GM19372 (cell line): Measurements from ENCODE around the gene ALPI.
"Not testable (repeated sequence)": the region's sequence is repeated elsewhere in the genome, so short reads cannot be mapped to it uniquely, and the experiment has no call there.

ENCODE experiments used
- ATAC-seq: cut with Tn5 transposase; IDR thresholded peaks from one replicate; pipeline ENCODE4 v1.9.1; 2021; ENCODE audit warnings: mild to moderate bottlenecking, low read depth, moderate library complexity; ENCODE audit not compliant: unreplicated experiment

The ALPI gene

DNA sequence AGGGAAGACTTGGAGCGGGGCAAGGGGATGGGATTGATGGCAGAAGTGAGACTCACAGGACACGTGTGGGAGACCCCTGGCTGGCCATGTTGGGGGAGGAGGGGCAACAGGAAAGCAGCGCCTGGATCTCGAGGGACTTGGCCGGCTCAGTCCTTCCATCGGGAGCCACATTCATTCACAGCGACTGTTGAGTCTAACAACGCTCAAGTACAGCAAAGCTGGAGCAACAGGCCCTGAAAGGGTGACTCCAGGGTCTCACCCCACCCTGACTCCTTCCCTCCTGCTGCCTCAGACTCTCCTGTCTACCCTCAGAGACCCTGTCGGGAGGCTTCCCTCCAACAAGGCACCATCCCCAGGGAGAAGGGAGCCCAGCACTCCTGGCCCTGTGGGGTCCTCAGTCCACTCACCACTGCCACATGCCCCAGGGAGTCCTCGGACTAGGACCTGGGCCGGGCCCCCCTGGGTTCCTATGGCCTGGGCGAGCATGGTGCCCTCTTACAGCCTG lies 14.8 kb upstream of the ALPI start:
- ATAC-seq: no peak

- ATAC-seq: not testable (repeated sequence)
Measured at GRCh38 chr2:232441922-232442321, 14.0 kb upstream of the ALPI start.

- ATAC-seq: not testable (repeated sequence)
Measured at GRCh38 chr2:232442431-232442830, 13.5 kb upstream of the ALPI start.

DNA sequence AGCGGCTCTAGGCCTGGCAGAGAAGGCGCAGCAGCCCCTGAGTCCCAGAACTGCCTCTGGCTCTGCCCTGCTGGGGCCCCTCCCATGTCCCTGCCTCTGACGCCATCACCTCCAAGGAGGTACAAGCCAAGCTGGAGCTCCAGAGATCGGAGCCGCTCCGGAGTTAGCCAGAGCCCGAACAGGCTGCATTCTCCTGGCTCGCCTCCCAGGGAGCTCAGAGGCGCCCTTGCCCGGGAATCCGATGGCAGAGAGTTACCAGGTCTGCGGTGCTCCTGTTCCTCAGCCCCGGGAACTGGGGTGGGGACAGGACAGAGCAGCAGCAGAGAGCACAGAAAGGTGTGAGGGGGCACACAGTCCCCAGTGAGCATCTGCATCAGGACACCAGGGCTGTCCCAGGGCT lies 12.9 kb upstream of the ALPI start:
- not testable (repeated sequence) for ATAC-seq

DNA sequence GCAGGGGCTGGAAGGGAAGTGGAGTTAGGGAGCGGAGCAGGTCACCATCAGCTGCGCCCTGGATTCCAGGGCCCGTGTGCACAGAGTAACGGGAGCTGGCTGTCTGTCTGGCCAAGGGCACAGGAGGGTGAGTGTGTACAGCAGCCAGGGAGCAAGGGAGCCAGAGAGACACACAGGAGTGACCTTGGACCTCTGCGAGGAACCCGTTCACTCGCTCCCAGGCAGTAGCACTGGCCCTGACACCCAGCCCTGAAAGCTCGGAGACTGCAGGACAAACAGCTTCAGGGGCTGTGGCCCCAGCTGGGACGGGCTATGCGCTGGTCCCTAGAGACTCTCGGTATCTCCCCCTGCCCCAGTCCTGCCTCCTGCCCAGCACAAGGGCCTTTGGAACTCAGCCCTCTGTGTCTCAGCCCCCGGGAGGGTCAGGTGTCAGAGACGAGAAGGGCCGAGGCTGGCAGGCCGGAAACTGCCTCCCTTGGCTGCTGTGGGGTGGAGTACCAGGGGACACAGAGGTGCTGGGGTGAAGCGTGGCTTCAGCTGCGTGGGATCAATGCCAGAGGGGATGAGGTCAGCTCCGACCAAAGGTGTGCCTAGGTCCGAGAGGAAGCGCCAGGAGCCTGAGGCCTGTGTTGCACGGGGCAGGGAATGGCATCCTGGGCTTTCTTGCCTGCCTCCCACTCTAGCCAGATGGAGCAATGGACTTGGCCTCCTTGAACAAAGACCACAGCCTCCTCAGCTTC lies 12.1 kb upstream of the ALPI start:
- ATAC-seq: not testable (repeated sequence)

DNA sequence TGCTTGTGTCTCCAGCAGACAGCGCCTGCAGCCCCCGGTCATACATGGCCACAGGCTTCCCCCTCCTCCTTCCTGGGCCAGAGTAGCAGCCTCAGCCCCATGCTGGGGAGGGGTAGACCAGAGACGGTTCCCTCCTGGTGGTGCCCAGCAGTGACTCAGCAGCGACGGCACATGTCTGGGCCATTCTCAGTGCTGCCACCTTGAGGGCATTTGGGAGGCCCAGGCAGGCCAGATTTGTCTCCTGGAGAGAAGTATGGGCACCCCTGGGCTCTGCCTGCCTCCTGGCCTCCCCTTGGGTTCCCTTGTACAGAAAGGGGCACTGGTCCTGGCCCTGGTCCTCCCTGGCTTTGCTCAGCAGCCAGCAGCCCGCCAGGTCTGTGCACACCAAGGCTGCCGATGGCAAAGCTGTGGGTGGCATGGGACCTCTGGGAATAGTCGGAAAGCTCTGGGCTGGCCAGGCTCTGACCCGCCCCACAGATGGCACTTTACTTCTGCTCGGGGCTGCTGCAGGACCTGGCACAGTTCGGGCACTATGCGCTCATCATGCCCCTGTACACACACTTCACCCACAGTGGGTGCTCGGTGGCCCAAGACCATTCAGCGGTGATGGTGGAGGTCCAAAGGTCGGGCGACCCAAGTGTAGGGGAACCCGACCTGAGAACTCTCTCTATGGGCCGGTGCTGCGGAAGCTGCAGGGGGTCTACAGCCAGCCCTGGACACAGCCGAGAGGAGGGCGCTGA lies 11.4 kb upstream of the ALPI start:
- ATAC-seq: no peak

DNA sequence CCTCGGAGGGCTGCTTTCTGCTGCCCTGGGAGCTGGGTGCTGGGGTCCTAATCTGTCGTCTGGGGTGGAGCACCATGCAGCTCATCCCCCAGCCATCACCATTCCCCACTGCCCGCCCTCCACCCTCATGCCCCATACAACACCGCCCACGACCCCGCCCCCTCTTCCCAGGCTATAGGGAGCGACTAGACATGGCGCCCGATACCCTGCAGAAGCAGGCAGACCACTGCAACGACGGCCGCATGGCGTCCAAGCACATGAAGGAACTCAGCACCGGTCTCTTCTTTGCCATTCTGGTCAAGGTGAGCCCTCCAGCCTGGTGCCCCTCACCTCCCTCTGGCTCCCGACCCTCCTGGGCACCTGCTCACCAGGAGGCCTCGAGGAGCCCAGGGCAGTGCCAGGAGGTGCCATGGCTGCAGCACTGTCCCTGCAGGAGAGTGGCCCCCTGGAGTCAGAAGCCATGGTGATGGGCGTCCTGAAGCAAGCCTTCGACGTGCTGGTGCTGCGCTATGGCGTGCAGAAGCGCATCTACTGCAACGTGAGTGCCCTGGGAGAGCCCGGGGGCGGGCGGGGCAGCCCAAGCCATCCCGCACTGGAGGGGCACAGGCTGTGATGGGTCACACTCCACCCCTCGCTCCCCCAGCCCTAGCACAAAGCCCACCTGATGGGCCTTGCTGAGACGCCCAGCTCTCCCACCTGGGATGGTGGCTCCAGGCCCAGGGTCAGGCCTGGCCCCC lies 10.6 kb upstream of the ALPI start:
- ATAC-seq: not testable (repeated sequence)

- ATAC-seq: not testable (repeated sequence)
Measured at GRCh38 chr2:232446266-232446777, 9.6 kb upstream of the ALPI start.

DNA sequence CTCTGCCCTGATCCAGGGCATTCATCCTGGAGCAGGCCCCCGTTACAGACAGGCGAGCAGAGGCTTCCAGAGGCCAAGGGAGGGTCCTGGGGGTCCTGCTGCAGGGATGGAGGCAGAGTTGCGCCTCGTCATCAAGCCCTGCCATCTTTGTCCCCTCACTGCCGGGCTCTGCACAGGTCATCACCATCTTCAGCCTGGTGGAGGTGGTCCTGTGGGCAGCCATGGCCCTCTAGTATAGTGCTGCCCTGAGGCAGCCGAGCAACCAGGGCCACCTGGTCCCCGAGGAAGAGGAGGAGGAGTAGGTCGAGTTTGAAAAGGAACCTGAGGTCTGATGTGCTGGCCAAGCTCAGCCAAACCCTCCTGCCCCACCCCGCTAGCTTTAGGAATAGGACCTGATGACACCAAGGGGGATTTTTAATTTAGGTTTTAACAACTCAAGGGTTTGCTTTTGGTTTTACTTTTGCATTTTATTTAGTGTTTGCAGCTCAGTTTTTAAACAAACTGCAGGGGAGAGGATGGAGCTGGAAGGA lies 8.8 kb upstream of the ALPI start:
- no peak for ATAC-seq

- no peak for ATAC-seq
Measured at GRCh38 chr2:232447638-232448303, 8.2 kb upstream of the ALPI start.

DNA sequence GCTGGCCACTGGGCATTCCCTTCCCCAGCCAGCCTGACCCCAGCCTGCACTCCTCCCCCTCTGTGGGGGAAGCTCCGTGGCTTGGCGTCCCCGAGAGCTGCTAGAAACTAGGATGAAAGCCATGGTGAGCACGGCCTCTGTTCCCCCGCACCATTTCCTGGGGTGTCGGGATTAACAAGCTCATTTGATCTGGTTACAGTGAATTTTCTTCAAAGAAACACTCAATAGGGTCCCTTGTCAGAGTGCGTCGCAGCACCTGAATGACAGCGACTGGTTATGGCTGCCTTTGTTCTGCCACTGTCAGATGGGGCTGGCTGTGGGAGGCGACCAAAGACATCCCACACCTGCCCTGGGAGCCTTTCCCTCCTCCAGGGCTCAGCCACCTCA lies 7.7 kb upstream of the ALPI start:
- ATAC-seq: no peak

DNA sequence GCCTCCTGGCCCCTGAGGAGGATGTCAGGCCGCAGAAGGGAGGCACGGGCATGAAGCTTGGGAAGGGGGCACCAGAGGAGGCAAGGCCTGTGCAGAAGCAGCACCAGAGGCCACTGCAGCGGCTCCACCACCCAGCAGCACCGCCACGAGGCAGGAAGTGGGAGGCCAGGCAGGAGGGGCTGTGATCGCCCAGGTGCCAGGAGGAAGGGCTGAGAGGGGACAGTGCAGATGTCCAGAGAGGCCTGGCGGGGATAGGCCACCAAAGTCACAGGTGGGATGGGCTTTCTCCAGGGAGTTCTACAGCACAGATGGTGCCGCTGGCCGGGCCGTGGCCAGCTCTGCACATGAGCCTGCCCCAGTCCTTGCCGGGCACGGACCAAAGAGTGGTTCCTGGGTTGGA lies 6.0 kb upstream of the ALPI start:
- ATAC-seq: no peak

DNA sequence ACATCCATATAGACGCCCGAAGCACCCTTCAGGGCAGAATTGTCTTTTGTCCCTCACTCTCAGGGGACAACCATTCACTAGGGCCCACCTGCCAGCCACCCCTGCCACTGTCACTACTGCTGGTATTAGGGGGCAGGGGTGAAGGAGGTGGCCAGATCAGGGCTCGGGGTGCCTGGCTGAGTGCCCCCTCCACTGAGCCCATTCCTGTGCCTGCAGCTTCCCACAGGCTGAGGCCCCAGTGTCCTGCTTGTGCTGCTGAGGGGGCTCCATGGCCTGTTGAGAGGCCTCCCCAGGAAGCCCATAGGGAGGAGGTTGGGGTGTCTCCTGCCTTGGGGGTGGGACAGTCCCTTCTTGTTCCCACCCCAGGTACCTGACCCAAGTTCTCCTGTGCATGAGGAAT lies 4.3 kb upstream of the ALPI start:
- not testable (repeated sequence) for ATAC-seq

GRCh38 chr2:232454630-232455029 lies 1.3 kb upstream of the ALPI start:
- ATAC-seq: no peak

GRCh38 chr2:232456296-232457120 lies 555 bp downstream of the ALPI start:
- ATAC-seq: no peak

- no peak for ATAC-seq
Measured at GRCh38 chr2:232457121-232458011, 1.4 kb downstream of the ALPI start.

- ATAC-seq: no peak
Measured at GRCh38 chr2:232458051-232458660, 2.2 kb downstream of the ALPI start.
